Measurements from ENCODE around the gene LRRC55. TPM values are rescaled to one million over a fixed set of nuclear protein-coding genes. Genes with fewer than 3 reads are reported as not detected.

LRRC55 gene
- total and polyA plus RNA-seq, 2 experiments from 2014 or later, result 0.15 to 1.5 TPM

- TF ChIP-seq ETS1 (IDR thresholded peaks at IDR 0.05), result no peak
- no peak for TF ChIP-seq NANOG (IDR thresholded peaks at IDR 0.05; ENCODE audit: borderline replicate concordance)
- TF ChIP-seq POLR2AphosphoS5 (IDR thresholded peaks at IDR 0.05; ENCODE audit: low read depth), result no peak
- TF ChIP-seq EZH2phosphoT487 (IDR thresholded peaks at IDR 0.05; ENCODE audit: unreplicated experiment), result no peak
- no peak for TF ChIP-seq ZNF114 (CRISPR knock-in tag; IDR thresholded peaks at IDR 0.05)
- TF ChIP-seq ZNF331 (CRISPR knock-in tag; IDR thresholded peaks at IDR 0.05; ENCODE audit: low read depth), result no peak
- no peak for TF ChIP-seq EZH2 (IDR thresholded peaks at IDR 0.05; ENCODE audit: low read depth, unreplicated experiment)
Observed at GRCh38 chr11:57144075-57144474, 37.7 kb upstream of the LRRC55 start (continued).

- Histone ChIP-seq H2AFZ (no peak overlapping the region), H3K27ac (ENCODE audit: low read depth) (no peak overlapping the region), H3F3A (replicated peaks; ENCODE audit: low read depth) (no peaks in the 10 kb centered on the region), H3K9me2 (ENCODE audit: insufficient read depth) (no peaks in the 10 kb centered on the region), H3K36me3 (ENCODE audit: insufficient read depth) (no peaks in the 10 kb centered on the region), H3K79me2 (replicated peaks; ENCODE audit: insufficient read depth) (no peaks in the 10 kb centered on the region), H3K4me1 (ENCODE audit: insufficient read depth) (no peaks in the 10 kb centered on the region), H3K27me3 (ENCODE audit: insufficient read depth) (no peaks in the 10 kb centered on the region), H3K4me3 (no peak overlapping the region), H3K4me2 (no peak overlapping the region), H4K20me1 (replicated peaks; ENCODE audit: insufficient read depth) (no peaks in the 10 kb centered on the region)
- H3K4me3 Mint-ChIP-seq, result no peak overlapping the region
- peaks cover 2% of the 10 kb centered on the region for H3K27me3 Mint-ChIP-seq (ENCODE audit: insufficient read depth, low read depth, poor library complexity)
- H3K27ac Mint-ChIP-seq, result no peak overlapping the region
- H3K36me3 Mint-ChIP-seq (ENCODE audit: low read depth), result no peaks in the 10 kb centered on the region
- DNase-seq (ENCODE audit: low spot score) (no peak), ATAC-seq (no peak)
- H3K9me3 Mint-ChIP-seq, result no peaks in the 10 kb centered on the region
- H3K4me1 Mint-ChIP-seq, result peaks cover 3% of the 10 kb centered on the region; the same call in 1 of the 3 replicates
- no peak for TF ChIP-seq REST (IDR thresholded peaks at IDR 0.05; ENCODE audit: unreplicated experiment)
Observed at GRCh38 chr11:57144531-57145320, 37.0 kb upstream of the LRRC55 start.

- Histone ChIP-seq H3F3A (replicated peaks; ENCODE audit: low read depth) (no peaks in the 10 kb centered on the region), H4K20me1 (replicated peaks; ENCODE audit: insufficient read depth) (no peaks in the 10 kb centered on the region), H3K36me3 (ENCODE audit: insufficient read depth) (no peaks in the 10 kb centered on the region), H3K9me2 (ENCODE audit: insufficient read depth) (no peaks in the 10 kb centered on the region), H3K79me2 (replicated peaks; ENCODE audit: insufficient read depth) (no peaks in the 10 kb centered on the region), H3K4me2 (no peak overlapping the region), H3K4me1 (ENCODE audit: insufficient read depth) (0 out of 2 replicates have a peak, but pooled peaks cover under 1% of the 10 kb centered on the region), H3K27me3 (ENCODE audit: insufficient read depth) (no peaks in the 10 kb centered on the region), H3K27ac (ENCODE audit: low read depth) (no peak overlapping the region), H3K4me3 (no peak overlapping the region), H2AFZ (no peak overlapping the region)
- Mint-ChIP-seq H3K4me3 (no peak overlapping the region), H3K27me3 (ENCODE audit: insufficient read depth, low read depth, poor library complexity) (peaks cover 2% of the 10 kb centered on the region), H3K27ac (no peak overlapping the region), H3K9me3 (no peaks in the 10 kb centered on the region), H3K4me1 (peaks cover 3% of the 10 kb centered on the region; the same call in 1 of the 3 replicates), H3K36me3 (ENCODE audit: low read depth) (no peaks in the 10 kb centered on the region)
- DNase-seq (ENCODE audit: low spot score) (no peak), ATAC-seq (no peak)
- TF ChIP-seq ZNF331 (CRISPR knock-in tag; IDR thresholded peaks at IDR 0.05; ENCODE audit: low read depth), result no peak
- no peak for TF ChIP-seq ETS1 (IDR thresholded peaks at IDR 0.05)
- no peak for TF ChIP-seq REST (IDR thresholded peaks at IDR 0.05; ENCODE audit: unreplicated experiment)
- no peak for TF ChIP-seq POLR2AphosphoS5 (IDR thresholded peaks at IDR 0.05; ENCODE audit: low read depth)
- TF ChIP-seq CREB1 (CRISPR knock-in tag; IDR thresholded peaks at IDR 0.05; ENCODE audit: low read depth), result no peak
Observed at GRCh38 chr11:57146301-57146700, 35.5 kb upstream of the LRRC55 start.
